ENCODE results near the gene MGAT3.

DNA sequence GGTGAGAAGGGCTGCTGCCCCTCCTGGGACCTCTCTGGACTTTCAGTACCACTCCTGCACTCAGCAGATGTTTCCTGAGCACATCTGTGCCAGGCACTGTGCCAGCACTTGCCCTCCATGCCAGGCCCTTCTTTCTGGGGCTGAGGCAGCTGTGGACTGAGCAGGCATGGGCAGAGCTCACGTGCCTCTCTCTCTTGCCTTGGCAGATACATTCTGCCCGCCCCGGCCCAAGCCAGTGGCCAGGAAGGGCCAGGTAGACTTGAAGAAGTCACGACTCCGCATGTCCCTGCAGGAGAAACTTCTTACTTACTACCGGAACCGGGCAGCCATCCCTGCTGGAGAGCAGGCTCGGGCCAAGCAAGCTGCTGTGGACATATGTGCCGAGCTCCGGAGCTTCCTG is 55.2 kb downstream of the MGAT3 start:
- TF ChIP-seq, protein P1, sequence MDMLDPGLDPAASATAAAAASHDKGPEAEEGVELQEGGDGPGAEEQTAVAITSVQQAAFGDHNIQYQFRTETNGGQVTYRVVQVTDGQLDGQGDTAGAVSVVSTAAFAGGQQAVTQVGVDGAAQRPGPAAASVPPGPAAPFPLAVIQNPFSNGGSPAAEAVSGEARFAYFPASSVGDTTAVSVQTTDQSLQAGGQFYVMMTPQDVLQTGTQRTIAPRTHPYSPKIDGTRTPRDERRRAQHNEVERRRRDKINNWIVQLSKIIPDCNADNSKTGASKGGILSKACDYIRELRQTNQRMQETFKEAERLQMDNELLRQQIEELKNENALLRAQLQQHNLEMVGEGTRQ (IDR thresholded peaks at IDR 0.05; ENCODE audit: low read length), result no peak
- TF ChIP-seq, protein P2, sequence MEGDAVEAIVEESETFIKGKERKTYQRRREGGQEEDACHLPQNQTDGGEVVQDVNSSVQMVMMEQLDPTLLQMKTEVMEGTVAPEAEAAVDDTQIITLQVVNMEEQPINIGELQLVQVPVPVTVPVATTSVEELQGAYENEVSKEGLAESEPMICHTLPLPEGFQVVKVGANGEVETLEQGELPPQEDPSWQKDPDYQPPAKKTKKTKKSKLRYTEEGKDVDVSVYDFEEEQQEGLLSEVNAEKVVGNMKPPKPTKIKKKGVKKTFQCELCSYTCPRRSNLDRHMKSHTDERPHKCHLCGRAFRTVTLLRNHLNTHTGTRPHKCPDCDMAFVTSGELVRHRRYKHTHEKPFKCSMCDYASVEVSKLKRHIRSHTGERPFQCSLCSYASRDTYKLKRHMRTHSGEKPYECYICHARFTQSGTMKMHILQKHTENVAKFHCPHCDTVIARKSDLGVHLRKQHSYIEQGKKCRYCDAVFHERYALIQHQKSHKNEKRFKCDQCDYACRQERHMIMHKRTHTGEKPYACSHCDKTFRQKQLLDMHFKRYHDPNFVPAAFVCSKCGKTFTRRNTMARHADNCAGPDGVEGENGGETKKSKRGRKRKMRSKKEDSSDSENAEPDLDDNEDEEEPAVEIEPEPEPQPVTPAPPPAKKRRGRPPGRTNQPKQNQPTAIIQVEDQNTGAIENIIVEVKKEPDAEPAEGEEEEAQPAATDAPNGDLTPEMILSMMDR (IDR thresholded peaks at IDR 0.05; ENCODE audit: control extremely low read depth in 1 of 3, insufficient read depth in 1 of 3, low read depth in 1 of 3, low read length in 3 of 3), result no peak
- no peak for TF ChIP-seq POLR2AphosphoS5 (IDR thresholded peaks at IDR 0.05; ENCODE audit: low read depth, low read length)
- TF ChIP-seq JUN (IDR thresholded peaks at IDR 0.05; ENCODE audit: low read depth, low read length), result no peak
- TF ChIP-seq RXRA (IDR thresholded peaks at IDR 0.05; ENCODE audit: insufficient read depth, low read depth, low read length), result no peak
- TF ChIP-seq POLR2A (IDR thresholded peaks at IDR 0.05; ENCODE audit: control extremely low read depth in 1 of 2, low read depth in 2 of 2, low read length in 2 of 2), result no peak
- no peak for TF ChIP-seq TAF1 (IDR thresholded peaks at IDR 0.05; ENCODE audit: low read depth, low read length)
- no peak for TF ChIP-seq SIN3A (conservative IDR thresholded peaks at IDR 0.05 in 1 of 2, IDR thresholded peaks at IDR 0.05 in 1 of 2; ENCODE audit: low read depth in 1 of 2, low read length in 2 of 2)
- TF ChIP-seq, protein P3, sequence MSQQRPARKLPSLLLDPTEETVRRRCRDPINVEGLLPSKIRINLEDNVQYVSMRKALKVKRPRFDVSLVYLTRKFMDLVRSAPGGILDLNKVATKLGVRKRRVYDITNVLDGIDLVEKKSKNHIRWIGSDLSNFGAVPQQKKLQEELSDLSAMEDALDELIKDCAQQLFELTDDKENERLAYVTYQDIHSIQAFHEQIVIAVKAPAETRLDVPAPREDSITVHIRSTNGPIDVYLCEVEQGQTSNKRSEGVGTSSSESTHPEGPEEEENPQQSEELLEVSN (IDR thresholded peaks at IDR 0.05), result no peak
- no peak for TF ChIP-seq SIX5 (IDR thresholded peaks at IDR 0.05; ENCODE audit: low read depth, low read length)
- no peak for TF ChIP-seq KDM1A (IDR thresholded peaks at IDR 0.05; ENCODE audit: borderline replicate concordance, low read length)
- no peak for TF ChIP-seq HDAC2 (IDR thresholded peaks at IDR 0.05; ENCODE audit: borderline replicate concordance in 1 of 2, low read depth in 2 of 2, low read length in 2 of 2)

Data from H1 (cell line).